ENCODE measurements around the gene HDHD3.
"Not testable (repeated sequence)": the region's sequence is repeated elsewhere in the genome, so short reads cannot be mapped to it uniquely, and the experiment has no call there.

HDHD3 gene

GRCh38 chr9:113386571-113387393 lies 10.0 kb upstream of the HDHD3 start:
- H3K79me2 ChIP-seq (ENCODE audit: insufficient read depth, low read length) = no peaks in the 10 kb centered on the region
- no peak overlapping the region for H3K9ac ChIP-seq (ENCODE audit: low read length)
- H4K20me1 ChIP-seq (ENCODE audit: low read depth, low read length) = no peaks in the 10 kb centered on the region
- no peaks in the 10 kb centered on the region for H3K36me3 ChIP-seq (ENCODE audit: low read length)
- no peak overlapping the region for H3K27ac ChIP-seq (ENCODE audit: low read depth, low read length)
- H3K27me3 ChIP-seq (ENCODE audit: low read length) = no peaks in the 10 kb centered on the region
- TF ChIP-seq CTCF (IDR thresholded peaks at IDR 0.05; ENCODE audit: insufficient read depth, low read length, poor library complexity, severe bottlenecking) (no peak), EZH2phosphoT487 (conservative IDR thresholded peaks at IDR 0.05; ENCODE audit: low read length) (no peak)
- no peaks in the 10 kb centered on the region for H3K9me2 ChIP-seq (replicated peaks; ENCODE audit: insufficient read depth, low read length)
- no peaks in the 10 kb centered on the region for H3F3A ChIP-seq (ENCODE audit: insufficient read depth)
- no peak overlapping the region for H2AFZ ChIP-seq (ENCODE audit: low read depth, low read length, severe bottlenecking)
- H3K9me3 ChIP-seq (ENCODE audit: insufficient read depth, low read length) = no peaks in the 10 kb centered on the region
- no peak overlapping the region for H3K4me2 ChIP-seq (ENCODE audit: low read depth, low read length, poor library complexity, severe bottlenecking)
- no peak overlapping the region for H3K4me3 ChIP-seq (ENCODE audit: insufficient read depth, low read length, poor library complexity, severe bottlenecking)

GRCh38 chr9:113381909-113382411 lies 5.2 kb upstream of the HDHD3 start:
- H3K4me3 ChIP-seq (ENCODE audit: insufficient read depth, low read length, poor library complexity, severe bottlenecking) = no peak overlapping the region
- H4K20me1 ChIP-seq (ENCODE audit: low read depth, low read length) = no peaks in the 10 kb centered on the region
- H3K36me3 ChIP-seq (ENCODE audit: low read length) = no peaks in the 10 kb centered on the region
- TF ChIP-seq CTCF (IDR thresholded peaks at IDR 0.05; ENCODE audit: insufficient read depth, low read length, poor library complexity, severe bottlenecking) (no peak), EZH2phosphoT487 (conservative IDR thresholded peaks at IDR 0.05; ENCODE audit: low read length) (no peak)
- no peaks in the 10 kb centered on the region for H3K9me2 ChIP-seq (replicated peaks; ENCODE audit: insufficient read depth, low read length)
- no peak overlapping the region for H3K9ac ChIP-seq (ENCODE audit: low read length)
- H3K27me3 ChIP-seq (ENCODE audit: low read length) = no peaks in the 10 kb centered on the region
- no peak overlapping the region for H3K27ac ChIP-seq (ENCODE audit: low read depth, low read length)
- no peaks in the 10 kb centered on the region for H3K9me3 ChIP-seq (ENCODE audit: insufficient read depth, low read length)
- no peaks in the 10 kb centered on the region for H3F3A ChIP-seq (ENCODE audit: insufficient read depth)
- H2AFZ ChIP-seq (ENCODE audit: low read depth, low read length, severe bottlenecking) = no peak overlapping the region
- no peak overlapping the region for H3K4me2 ChIP-seq (ENCODE audit: low read depth, low read length, poor library complexity, severe bottlenecking)
- H3K79me2 ChIP-seq (ENCODE audit: insufficient read depth, low read length) = no peaks in the 10 kb centered on the region

GRCh38 chr9:113381441-113381840 lies 4.7 kb upstream of the HDHD3 start:
- not testable (repeated sequence) for H3K9me3 ChIP-seq (ENCODE audit: insufficient read depth, low read length); H3K27me3 ChIP-seq (ENCODE audit: low read length); H4K20me1 ChIP-seq (ENCODE audit: low read depth, low read length); H3K9ac ChIP-seq (ENCODE audit: low read length); H2AFZ ChIP-seq (ENCODE audit: low read depth, low read length, severe bottlenecking); H3K4me3 ChIP-seq (ENCODE audit: insufficient read depth, low read length, poor library complexity, severe bottlenecking); H3K9me2 ChIP-seq (replicated peaks; ENCODE audit: insufficient read depth, low read length); H3K4me2 ChIP-seq (ENCODE audit: low read depth, low read length, poor library complexity, severe bottlenecking); H3F3A ChIP-seq (ENCODE audit: insufficient read depth); H3K79me2 ChIP-seq (ENCODE audit: insufficient read depth, low read length); H3K36me3 ChIP-seq (ENCODE audit: low read length); H3K27ac ChIP-seq (ENCODE audit: low read depth, low read length)

- Histone ChIP-seq H3K27ac (ENCODE audit: low read depth, low read length) (no peak overlapping the region), H2AFZ (ENCODE audit: low read depth, low read length, severe bottlenecking) (no peak overlapping the region), H3K4me3 (ENCODE audit: insufficient read depth, low read length, poor library complexity, severe bottlenecking) (no peak overlapping the region), H3F3A (ENCODE audit: insufficient read depth) (no peaks in the 10 kb centered on the region), H3K27me3 (ENCODE audit: low read length) (no peaks in the 10 kb centered on the region), H3K9ac (ENCODE audit: low read length) (no peak overlapping the region), H3K79me2 (ENCODE audit: insufficient read depth, low read length) (no peaks in the 10 kb centered on the region), H3K9me3 (ENCODE audit: insufficient read depth, low read length) (no peaks in the 10 kb centered on the region), H4K20me1 (ENCODE audit: low read depth, low read length) (no peaks in the 10 kb centered on the region), H3K36me3 (ENCODE audit: low read length) (no peaks in the 10 kb centered on the region), H3K9me2 (replicated peaks; ENCODE audit: insufficient read depth, low read length) (no peaks in the 10 kb centered on the region), H3K4me2 (ENCODE audit: low read depth, low read length, poor library complexity, severe bottlenecking) (no peak overlapping the region)
- TF ChIP-seq EZH2phosphoT487 (conservative IDR thresholded peaks at IDR 0.05; ENCODE audit: low read length) = no peak
- TF ChIP-seq CTCF (IDR thresholded peaks at IDR 0.05; ENCODE audit: insufficient read depth, low read length, poor library complexity, severe bottlenecking) = no peak
These were observed 4.1 kb upstream of the HDHD3 start for GRCh38 chr9:113380869-113381378.

GRCh38 chr9:113379829-113380210 lies 3.0 kb upstream of the HDHD3 start:
- not testable (repeated sequence) for H3K9me2 ChIP-seq (replicated peaks; ENCODE audit: insufficient read depth, low read length); H3K36me3 ChIP-seq (ENCODE audit: low read length); H3K9ac ChIP-seq (ENCODE audit: low read length); H3K27me3 ChIP-seq (ENCODE audit: low read length); H4K20me1 ChIP-seq (ENCODE audit: low read depth, low read length); H3K9me3 ChIP-seq (ENCODE audit: insufficient read depth, low read length); H3K4me3 ChIP-seq (ENCODE audit: insufficient read depth, low read length, poor library complexity, severe bottlenecking); H3F3A ChIP-seq (ENCODE audit: insufficient read depth); H3K4me2 ChIP-seq (ENCODE audit: low read depth, low read length, poor library complexity, severe bottlenecking); H3K79me2 ChIP-seq (ENCODE audit: insufficient read depth, low read length); H3K27ac ChIP-seq (ENCODE audit: low read depth, low read length); H2AFZ ChIP-seq (ENCODE audit: low read depth, low read length, severe bottlenecking)

Measured in SU-DHL-6 (cell line).